ENCODE measurements around the gene NEAT1.

The NEAT1 gene

DNA sequence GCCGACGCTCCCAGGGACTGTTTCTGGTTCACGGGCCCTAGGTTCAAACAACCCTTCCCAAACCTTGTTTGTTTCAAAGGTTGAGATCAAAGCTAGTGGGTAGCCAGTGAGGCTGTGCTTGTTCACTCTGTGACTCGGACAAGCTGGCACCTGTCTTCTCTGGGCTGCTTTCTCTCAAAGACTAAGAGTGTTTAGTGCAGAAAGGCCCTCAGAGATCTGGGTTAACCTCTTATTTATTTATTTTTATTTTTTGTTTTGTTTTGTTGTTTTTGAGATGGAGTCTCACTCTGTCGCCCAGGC lies 63.3 kb downstream of the NEAT1 start:
- TF ChIP-seq, protein P1, sequence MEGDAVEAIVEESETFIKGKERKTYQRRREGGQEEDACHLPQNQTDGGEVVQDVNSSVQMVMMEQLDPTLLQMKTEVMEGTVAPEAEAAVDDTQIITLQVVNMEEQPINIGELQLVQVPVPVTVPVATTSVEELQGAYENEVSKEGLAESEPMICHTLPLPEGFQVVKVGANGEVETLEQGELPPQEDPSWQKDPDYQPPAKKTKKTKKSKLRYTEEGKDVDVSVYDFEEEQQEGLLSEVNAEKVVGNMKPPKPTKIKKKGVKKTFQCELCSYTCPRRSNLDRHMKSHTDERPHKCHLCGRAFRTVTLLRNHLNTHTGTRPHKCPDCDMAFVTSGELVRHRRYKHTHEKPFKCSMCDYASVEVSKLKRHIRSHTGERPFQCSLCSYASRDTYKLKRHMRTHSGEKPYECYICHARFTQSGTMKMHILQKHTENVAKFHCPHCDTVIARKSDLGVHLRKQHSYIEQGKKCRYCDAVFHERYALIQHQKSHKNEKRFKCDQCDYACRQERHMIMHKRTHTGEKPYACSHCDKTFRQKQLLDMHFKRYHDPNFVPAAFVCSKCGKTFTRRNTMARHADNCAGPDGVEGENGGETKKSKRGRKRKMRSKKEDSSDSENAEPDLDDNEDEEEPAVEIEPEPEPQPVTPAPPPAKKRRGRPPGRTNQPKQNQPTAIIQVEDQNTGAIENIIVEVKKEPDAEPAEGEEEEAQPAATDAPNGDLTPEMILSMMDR (IDR thresholded peaks at IDR 0.05; ENCODE audit: insufficient read depth, low read depth, low read length, missing control alignments): no peak
- DNase-seq (ENCODE audit: low read depth): no peak
- H3K4me3 ChIP-seq (ENCODE audit: low read depth, low read length): no peak overlapping the region

DNA sequence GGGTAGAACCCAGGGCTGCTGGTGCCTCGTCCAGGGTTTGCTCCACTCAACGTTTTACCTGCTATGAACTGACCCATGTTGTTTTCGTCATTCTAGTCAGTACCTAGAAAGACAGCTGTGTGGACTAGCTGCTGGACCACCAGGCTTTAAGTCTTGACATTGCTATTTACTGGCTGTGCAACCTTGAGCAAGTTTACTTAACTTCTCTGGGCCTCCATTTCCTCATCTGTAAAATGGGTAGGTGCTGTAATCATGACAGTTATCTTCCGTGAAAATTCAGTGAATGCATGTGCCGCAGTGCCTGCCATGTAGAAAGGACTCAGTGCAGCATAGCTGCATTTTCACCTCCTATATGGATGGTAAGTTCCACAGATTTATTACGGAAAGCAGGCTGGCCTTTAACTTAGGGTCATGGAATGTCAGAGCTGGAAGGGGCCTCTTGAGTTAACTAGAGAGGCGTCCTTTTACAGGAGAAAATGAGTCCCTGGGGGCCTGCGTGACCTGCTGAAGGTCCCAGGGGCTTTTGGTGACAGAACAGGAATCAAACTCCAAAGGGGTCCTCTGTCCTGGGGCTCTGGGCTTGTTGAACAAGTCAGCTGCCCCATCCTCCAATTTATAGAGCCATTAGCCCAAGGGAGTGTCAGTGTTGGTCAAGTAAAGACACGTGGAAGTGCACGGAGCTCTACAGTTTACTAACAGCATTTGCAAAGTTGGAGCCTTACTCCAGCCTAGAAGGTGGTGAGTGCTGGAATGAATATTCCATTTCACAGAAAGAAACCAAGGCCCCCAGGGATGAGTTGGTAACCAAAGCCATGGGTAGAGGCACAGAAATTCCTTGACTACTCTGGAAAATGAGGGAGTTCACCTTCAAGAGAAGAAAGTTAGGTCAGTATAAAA lies 64.2 kb downstream of the NEAT1 start:
- H3K4me3 ChIP-seq (ENCODE audit: low read depth, low read length): no peak overlapping the region
- TF ChIP-seq, protein P1 (IDR thresholded peaks at IDR 0.05; ENCODE audit: insufficient read depth, low read depth, low read length, missing control alignments): no peak
- DNase-seq (ENCODE audit: low read depth): no peak

DNA sequence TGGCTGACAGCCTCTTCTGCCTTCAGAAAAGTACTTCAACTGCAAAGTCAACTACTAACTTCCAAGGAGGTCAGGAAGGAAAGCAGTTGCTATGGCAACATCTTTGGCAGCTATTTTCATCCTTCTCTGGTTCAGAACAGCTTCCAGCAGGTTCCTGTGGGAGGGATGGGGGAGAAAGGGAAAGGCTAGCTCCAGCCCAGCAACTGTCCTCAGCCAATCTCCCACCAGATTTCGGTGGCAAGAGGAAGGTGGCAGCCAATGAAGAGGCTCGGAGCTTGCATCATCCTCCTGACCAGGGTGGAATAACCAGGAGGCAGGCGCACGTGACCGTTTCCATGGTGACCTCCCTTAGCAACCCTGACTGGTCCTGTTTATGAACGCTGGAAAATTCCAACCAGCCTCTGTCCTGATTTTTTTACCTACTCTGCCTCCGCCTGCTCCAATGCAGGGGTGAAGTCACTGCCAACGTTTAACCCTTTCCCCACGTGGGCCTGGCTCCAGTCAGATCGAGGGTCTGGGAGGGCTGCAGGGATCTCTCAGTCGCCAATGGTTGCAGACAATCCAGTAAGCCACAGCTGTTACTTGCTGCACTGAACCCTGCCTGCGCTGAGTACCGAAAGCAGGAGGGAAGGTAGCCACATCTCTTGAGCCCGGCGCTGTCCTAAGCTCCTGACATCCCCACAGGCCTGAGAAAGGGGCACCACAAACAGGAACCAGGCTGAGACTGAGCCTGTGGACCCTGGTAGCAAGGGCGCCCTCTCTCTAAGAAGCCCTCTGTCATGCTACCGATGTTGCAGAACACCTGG lies 65.1 kb downstream of the NEAT1 start:
- no peak overlapping the region for H3K4me3 ChIP-seq (ENCODE audit: low read depth, low read length)
- TF ChIP-seq, protein P1 (IDR thresholded peaks at IDR 0.05; ENCODE audit: insufficient read depth, low read depth, low read length, missing control alignments): no peak
- peak; percentile 83 for DNase-seq (ENCODE audit: low read depth)

DNA sequence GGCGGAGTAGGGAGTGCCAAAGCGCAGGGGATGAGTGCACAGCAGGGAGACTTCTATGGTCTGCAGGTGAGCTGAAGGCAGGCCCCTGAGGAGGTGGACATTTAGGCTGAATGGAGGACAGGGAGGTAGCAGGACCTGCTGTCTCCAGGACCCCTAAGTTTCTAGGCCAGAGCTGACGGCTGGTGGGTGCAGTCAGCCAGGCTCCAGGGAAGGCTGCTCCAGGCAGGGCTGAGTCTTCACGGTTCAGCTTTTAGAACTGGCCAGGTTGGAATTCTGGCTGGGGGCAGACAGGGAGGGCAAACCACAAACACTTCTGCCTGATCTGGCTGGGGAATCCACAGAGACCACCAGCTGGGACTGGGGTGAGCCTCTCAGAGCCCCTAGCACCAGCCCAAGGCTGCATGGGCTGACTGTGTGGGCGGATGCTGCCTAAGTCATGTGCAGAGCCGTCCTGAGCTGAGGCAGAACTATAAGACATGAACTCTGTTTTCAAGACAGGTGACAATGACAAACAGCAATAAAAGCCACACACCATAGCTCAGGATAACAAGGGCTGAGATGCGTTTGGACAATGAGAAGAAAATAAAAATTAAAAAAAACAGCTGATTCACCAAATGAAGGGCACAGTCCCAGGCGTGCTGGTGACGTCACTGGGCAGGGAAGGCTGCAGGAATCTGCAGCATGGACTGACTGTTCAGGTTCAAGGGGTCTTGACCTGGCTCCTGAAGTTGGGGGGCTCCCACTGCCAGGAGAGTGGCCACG lies 65.9 kb downstream of the NEAT1 start:
- DNase-seq (ENCODE audit: low read depth): no peak
- TF ChIP-seq, protein P1 (IDR thresholded peaks at IDR 0.05; ENCODE audit: insufficient read depth, low read depth, low read length, missing control alignments): no peak
- H3K4me3 ChIP-seq (ENCODE audit: low read depth, low read length): no peak overlapping the region

DNA sequence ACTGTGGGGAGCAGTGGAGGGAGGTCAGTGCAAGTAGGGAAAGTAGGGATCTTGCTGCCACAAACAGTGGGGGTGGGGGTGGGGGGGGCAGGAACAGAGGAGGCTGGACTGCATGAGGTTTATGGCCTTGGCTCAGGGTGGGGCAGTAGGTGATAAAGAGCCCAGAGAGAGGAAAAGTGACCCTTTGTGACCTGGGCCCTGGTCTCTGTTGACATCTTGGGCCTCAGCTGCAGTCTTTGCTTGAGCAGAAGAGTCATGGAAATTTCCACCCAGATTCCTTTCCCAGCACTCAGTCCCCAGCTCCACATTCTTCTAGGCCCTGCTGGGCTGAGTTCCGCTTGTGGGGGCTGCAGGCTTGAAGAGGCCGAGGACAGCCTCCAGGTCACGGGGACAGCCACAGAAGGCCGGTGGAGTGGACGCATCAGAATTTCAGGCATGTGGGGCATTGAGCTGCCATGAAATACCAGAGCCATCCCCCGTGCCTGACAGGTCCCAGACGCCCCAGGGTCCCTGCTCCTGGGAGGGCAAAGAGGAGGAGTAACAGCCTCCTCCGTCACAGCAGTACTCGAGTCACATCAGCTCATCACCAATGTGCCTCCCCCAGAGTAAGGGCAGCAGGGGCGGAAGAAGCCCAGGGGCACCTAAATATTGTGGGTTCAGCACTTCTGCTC lies 66.6 kb downstream of the NEAT1 start:
- TF ChIP-seq, protein P1 (IDR thresholded peaks at IDR 0.05; ENCODE audit: insufficient read depth, low read depth, low read length, missing control alignments): no peak
- DNase-seq (ENCODE audit: low read depth): no peak
- no peak overlapping the region for H3K4me3 ChIP-seq (ENCODE audit: low read depth, low read length)

DNA sequence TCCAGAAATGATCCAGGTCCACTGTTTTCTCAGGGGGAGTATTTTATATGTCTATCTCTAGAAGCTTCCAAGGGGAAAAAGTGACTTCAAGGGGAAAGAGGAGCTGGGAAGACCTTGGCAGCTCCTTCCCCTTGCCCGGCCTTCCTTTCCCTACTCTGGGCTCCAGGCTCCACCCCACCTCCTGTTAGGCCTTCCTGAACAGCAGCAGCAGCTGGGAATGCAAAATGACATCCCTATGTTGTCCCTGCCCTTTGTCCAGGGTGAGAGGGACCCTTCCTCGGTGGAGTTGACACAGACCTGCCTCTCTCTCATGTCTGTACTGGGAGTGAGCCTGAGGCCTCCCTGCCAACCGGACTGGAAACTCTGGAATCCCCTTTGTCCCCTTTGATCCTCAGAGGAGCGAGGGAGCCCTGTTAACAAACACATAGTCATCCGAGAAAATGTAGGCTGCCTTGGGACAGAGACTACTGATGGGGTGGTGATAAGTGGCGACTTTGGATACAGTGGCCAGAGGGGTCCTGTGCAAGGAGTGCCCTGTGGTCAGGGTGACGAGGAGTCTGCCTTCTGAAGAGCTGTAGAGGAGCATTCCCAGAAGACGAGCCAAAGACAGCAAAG lies 67.2 kb downstream of the NEAT1 start:
- TF ChIP-seq, protein P1 (IDR thresholded peaks at IDR 0.05; ENCODE audit: insufficient read depth, low read depth, low read length, missing control alignments): no peak
- DNase-seq (ENCODE audit: low read depth): no peak
- H3K4me3 ChIP-seq (ENCODE audit: low read depth, low read length): no peak overlapping the region

Data from GM12865 (cell line).